Measurements from ENCODE around the gene RAET1E. TPM values are rescaled to one million over a fixed set of nuclear protein-coding genes. Genes with fewer than 3 reads are reported as not detected.
"Not testable (repeated sequence)": the region's sequence is repeated elsewhere in the genome, so short reads cannot be mapped to it uniquely, and the experiment has no call there.

The RAET1E gene
- total and polyA plus RNA-seq, 8 donors: 0.20 to 0.69 (median 0.50) TPM

DNA sequence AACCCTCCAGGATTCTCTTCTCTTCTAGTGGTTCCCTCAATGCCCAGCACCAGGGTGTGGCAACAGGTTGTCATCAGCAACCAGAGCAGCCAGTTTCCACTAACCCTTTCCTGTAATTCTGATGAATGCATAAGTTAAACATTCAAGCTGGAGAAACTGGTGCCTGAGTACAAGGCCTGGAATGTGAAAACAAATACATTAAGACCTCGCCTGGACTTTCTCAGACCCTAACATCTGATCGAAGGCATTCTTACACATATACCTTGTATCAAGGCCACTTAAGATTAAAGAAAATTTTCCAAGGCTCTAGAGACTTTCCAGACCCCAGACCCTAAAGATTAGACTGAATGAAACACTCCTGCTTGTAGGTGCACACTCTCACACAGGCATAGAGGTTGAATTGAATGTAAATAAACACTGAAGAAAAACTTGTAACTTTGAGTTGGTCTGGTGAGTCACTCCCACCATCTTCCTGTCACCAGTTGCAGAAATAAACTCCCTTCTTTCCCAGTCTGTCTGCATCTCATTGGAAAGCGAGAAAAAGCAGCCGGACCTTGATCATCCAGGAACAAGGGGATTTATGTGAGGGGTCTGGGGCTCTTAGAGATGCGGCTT lies 42.8 kb downstream of the RAET1E start:
- peak overlapping the region; percentile 31 to 62 for H3K27ac ChIP-seq

DNA sequence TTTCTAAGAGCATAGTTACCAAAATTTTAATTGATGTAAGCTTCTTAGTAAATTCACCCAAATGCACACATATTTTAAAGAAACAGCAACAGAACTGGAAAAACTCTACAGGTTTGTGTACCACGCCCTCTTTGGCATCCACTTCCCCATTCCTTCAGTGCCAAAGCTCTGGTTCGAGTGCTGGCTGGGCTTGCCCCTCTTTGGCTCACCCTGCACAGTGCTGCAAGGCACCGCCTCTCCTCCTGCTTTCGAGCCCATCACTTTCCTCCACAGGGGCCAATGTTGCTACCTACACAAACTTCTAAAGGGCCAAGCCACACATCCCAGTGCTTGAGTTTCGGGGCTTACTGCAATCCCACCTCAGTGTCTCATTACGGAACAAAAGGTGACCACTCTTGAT lies 43.4 kb downstream of the RAET1E start:
- Histone ChIP-seq H3K27me3 (no peaks in the 10 kb centered on the region), H3K4me1 (peaks cover 28 to 38% of the 10 kb centered on the region in 2 donors), H3K9me3 (no peaks in the 10 kb centered on the region), H3K36me3 (no peaks in the 10 kb centered on the region), H3K27ac (peak overlapping the region; percentile 31 to 62), H3K4me3 (no peak overlapping the region)
- DNase-seq (no peak), ATAC-seq (peak; percentile 75)
- TF ChIP-seq, protein P1, sequence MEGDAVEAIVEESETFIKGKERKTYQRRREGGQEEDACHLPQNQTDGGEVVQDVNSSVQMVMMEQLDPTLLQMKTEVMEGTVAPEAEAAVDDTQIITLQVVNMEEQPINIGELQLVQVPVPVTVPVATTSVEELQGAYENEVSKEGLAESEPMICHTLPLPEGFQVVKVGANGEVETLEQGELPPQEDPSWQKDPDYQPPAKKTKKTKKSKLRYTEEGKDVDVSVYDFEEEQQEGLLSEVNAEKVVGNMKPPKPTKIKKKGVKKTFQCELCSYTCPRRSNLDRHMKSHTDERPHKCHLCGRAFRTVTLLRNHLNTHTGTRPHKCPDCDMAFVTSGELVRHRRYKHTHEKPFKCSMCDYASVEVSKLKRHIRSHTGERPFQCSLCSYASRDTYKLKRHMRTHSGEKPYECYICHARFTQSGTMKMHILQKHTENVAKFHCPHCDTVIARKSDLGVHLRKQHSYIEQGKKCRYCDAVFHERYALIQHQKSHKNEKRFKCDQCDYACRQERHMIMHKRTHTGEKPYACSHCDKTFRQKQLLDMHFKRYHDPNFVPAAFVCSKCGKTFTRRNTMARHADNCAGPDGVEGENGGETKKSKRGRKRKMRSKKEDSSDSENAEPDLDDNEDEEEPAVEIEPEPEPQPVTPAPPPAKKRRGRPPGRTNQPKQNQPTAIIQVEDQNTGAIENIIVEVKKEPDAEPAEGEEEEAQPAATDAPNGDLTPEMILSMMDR (IDR thresholded peaks at IDR 0.05): no peak
- intact Hi-C loops (cut with DNase I): no loop called here

More for the DNA sequence above, 42.8 kb downstream of the RAET1E start:
- no peaks in the 10 kb centered on the region for H3K27me3 ChIP-seq
- peaks cover 28 to 38% of the 10 kb centered on the region in 2 donors for H3K4me1 ChIP-seq
- TF ChIP-seq, protein P1 (IDR thresholded peaks at IDR 0.05): no peak
- intact Hi-C loops (cut with DNase I): no loop called here
- DNase-seq (peak in 1 of 4 donors; percentile 50), ATAC-seq (peak; percentile 72)
- H3K9me3 ChIP-seq: no peaks in the 10 kb centered on the region
- no peaks in the 10 kb centered on the region for H3K36me3 ChIP-seq
- H3K4me3 ChIP-seq: no peak overlapping the region

DNA sequence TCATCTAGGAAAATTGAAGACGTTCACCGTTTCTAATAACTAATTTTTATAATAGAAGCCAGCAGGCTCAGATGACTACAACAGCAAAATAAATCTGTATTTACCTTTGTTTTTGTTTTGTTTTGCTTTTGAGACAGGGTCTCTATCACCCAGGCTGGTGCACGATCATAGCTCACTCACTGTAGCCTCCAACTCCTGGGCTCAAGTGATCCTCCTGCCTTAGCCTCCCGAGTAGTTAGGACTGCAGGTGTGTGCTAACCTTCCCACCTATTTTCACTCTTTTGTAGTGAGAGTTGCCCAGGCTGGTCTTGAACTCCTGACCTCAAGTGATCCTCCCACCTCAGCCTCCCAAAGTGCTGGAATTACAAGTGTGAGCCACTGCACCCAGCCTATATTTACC lies 43.9 kb downstream of the RAET1E start:
- DNase-seq; intact Hi-C loops (cut with DNase I); ATAC-seq; H3K27me3 ChIP-seq; H3K4me3 ChIP-seq; H3K9me3 ChIP-seq; H3K36me3 ChIP-seq: not testable (repeated sequence)
- Histone ChIP-seq H3K27ac (peak overlapping the region in 1 of 2 donors; percentile 10), H3K4me1 (peaks cover 28 to 38% of the 10 kb centered on the region in 2 donors)

DNA sequence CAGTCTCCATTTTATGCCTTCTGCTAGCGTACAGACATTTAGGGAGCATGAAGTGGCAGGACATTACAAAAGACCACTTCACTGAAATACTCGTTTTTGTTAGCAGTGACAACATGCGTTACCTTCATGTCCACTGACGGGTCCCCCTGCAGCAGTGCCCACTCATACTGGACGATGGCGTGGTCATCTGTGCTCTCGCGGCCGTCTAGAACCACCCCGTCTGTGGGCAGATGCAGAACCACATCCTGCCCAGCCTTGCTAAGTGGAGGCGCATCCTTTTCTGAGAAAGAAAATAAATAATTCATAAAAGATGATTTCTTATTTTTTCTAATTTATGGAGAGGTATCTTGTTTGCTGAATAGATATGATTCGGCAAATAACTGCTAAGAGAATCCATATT lies 45.0 kb downstream of the RAET1E start:
- DNase-seq: no peak
- no peaks in the 10 kb centered on the region for H3K36me3 ChIP-seq
- TF ChIP-seq, protein P1 (IDR thresholded peaks at IDR 0.05): no peak
- H3K27ac ChIP-seq: peak overlapping the region in 1 of 2 donors; percentile 43
- H3K9me3 ChIP-seq: no peaks in the 10 kb centered on the region
- intact Hi-C loops (cut with DNase I): no loop called here
- no peak for ATAC-seq
- H3K4me3 ChIP-seq: peak overlapping the region in 1 of 2 donors; percentile 7
- peaks cover 28 to 38% of the 10 kb centered on the region in 2 donors for H3K4me1 ChIP-seq
- H3K27me3 ChIP-seq: no peaks in the 10 kb centered on the region

DNA sequence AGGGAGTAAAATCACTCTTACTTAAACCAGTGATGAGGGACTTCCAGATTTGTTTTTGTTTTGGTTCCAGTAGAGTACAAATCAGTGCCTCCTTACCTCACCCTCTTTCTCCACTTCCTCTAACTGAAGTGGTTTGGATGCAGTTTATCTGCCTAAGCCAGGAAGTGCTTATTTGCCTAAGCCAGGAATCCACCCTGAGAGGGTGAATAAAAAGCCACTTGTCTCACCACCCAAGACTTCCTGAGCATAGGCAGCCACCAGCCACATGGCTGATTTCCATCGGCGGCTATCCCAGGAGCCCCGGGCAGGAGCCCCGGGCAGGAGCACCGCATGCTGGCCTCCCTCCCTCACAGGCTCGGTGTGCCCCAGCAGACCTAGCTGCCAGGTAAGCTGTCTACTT lies 45.7 kb downstream of the RAET1E start:
- Histone ChIP-seq H3K4me1 (peaks cover 28 to 41% of the 10 kb centered on the region in 2 donors), H3K36me3 (no peaks in the 10 kb centered on the region), H3K9me3 (no peaks in the 10 kb centered on the region), H3K27ac (peak overlapping the region; percentile 43 to 49), H3K4me3 (peak overlapping the region in 1 of 2 donors; percentile 7), H3K27me3 (no peaks in the 10 kb centered on the region)
- peak in 2 of 4 donors; percentile 64 to 83 for DNase-seq
- TF ChIP-seq, protein P1 (IDR thresholded peaks at IDR 0.05): no peak
- peak; percentile 74 for ATAC-seq
- intact Hi-C loops (cut with DNase I): no loop called here

Data from left lung (tissue), 10 donors.